HEK293 (cell line): ENCODE results near the gene BRD8.

ENCODE experiments used
- CTCF ChIA-PET: fragments of 350-600 bp; formaldehyde crosslinking; extraction: SDS; loops from one replicate; lab custom pipeline; 2021; ENCODE audit warnings: antibody characterized with exemption; lab: Yijun Ruan, JAX
- POLR2A ChIA-PET: fragments of 300-600 bp; formaldehyde crosslinking; extraction: SDS; loops from one replicate; lab custom pipeline; 2020; ENCODE audit warnings: antibody characterized with exemption, inconsistent platforms; lab: Yijun Ruan, JAX
- H3K27ac ChIP-seq: fragments of 200-500 bp; sonication (Bioruptor generic); 2 replicates; pipeline ENCODE4 v1.5.1; 2014; ENCODE audit warnings: low read depth, low read length, control low read depth, inconsistent platforms; ENCODE audit errors: extremely low read depth
- H3K36me3 ChIP-seq, 2 experiments: fragments of 200-500 bp in 1 of 2; sonication (Bioruptor generic) in 1 of 2; 1 replicate in 1 of 2; 2 replicates in 1 of 2; pipeline ENCODE4 v1.5.1; 2014 to 2017; ENCODE audit warnings: inconsistent platforms in 2 of 2, low read length in 2 of 2; ENCODE audit not compliant: control insufficient read depth in 2 of 2, insufficient read depth in 1 of 2
- H3K4me1 ChIP-seq: fragments of 200-500 bp; sonication (Bioruptor generic); 2 replicates; pipeline ENCODE4 v1.5.1; 2014; ENCODE audit warnings: mild to moderate bottlenecking, low read length, inconsistent platforms; ENCODE audit not compliant: control insufficient read depth, insufficient read depth
- H3K4me3 ChIP-seq: 2 replicates; pipeline ENCODE4 v1.5.1; 2011; ENCODE audit warnings: low read depth, mild to moderate bottlenecking, control low read depth, low read length, moderate library complexity
- H3K9me3 ChIP-seq: fragments of 200-500 bp; sonication (Bioruptor generic); 2 replicates; pipeline ENCODE4 v1.5.1; 2014; ENCODE audit warnings: low read depth, low read length, inconsistent platforms; ENCODE audit not compliant: control insufficient read depth, insufficient read depth
- EGR2 ChIP-seq: fragments of 450-650 bp; formaldehyde crosslinking; IDR thresholded peaks from 2 replicates; pipeline ENCODE4 v1.5.1; 2016; ENCODE audit warnings: low read depth, missing biosample characterization, missing genetic modification characterization
- GFI1B ChIP-seq: fragments of 450-650 bp; formaldehyde crosslinking; IDR thresholded peaks from 2 replicates; pipeline ENCODE4 v1.5.1; 2016; ENCODE audit warnings: missing biosample characterization, missing genetic modification characterization
- KLF8 ChIP-seq: fragments of 450-650 bp; formaldehyde crosslinking; IDR thresholded peaks from 2 replicates; pipeline ENCODE4 v1.5.1; 2016; ENCODE audit warnings: missing biosample characterization, missing genetic modification characterization
- OSR2 ChIP-seq: fragments of 450-650 bp; formaldehyde crosslinking; IDR thresholded peaks from 2 replicates; pipeline ENCODE4 v1.5.1; 2016; ENCODE audit warnings: missing biosample characterization, missing genetic modification characterization
- PRDM1 ChIP-seq: fragments of 450-650 bp; formaldehyde crosslinking; IDR thresholded peaks from 2 replicates; pipeline ENCODE4; 2016; ENCODE audit warnings: missing biosample characterization, missing genetic modification characterization
- SP3 ChIP-seq: fragments of 450-650 bp; formaldehyde crosslinking; IDR thresholded peaks from 2 replicates; pipeline ENCODE4 v1.5.1; 2016; ENCODE audit warnings: missing biosample characterization, missing genetic modification characterization
- TCF7L2 ChIP-seq: IDR thresholded peaks from 2 replicates; pipeline ENCODE4 v1.6.1; 2011; ENCODE audit warnings: low read depth, mild to moderate bottlenecking, inconsistent platforms, low read length, moderate library complexity, borderline replicate concordance
- YY2 ChIP-seq: fragments of 450-650 bp; formaldehyde crosslinking; IDR thresholded peaks from 2 replicates; pipeline ENCODE4 v1.5.1; 2016; ENCODE audit warnings: missing biosample characterization, missing genetic modification characterization
- ZBTB48 ChIP-seq: fragments of 450-650 bp; formaldehyde crosslinking; IDR thresholded peaks from 2 replicates; pipeline ENCODE4 v1.5.1; 2016; ENCODE audit warnings: missing biosample characterization, missing genetic modification characterization
- ZBTB8A ChIP-seq: fragments of 450-650 bp; formaldehyde crosslinking; IDR thresholded peaks from 2 replicates; pipeline ENCODE4 v1.5.1; 2016; ENCODE audit warnings: missing biosample characterization, missing genetic modification characterization
- ZEB2 ChIP-seq: fragments of 450-650 bp; formaldehyde crosslinking; IDR thresholded peaks from 2 replicates; pipeline ENCODE4 v1.5.1; 2016; ENCODE audit warnings: missing biosample characterization, missing genetic modification characterization
- ZNF2 ChIP-seq: fragments of 450-650 bp; formaldehyde crosslinking; IDR thresholded peaks from 2 replicates; pipeline ENCODE4 v1.5.1; 2016; ENCODE audit warnings: missing biosample characterization, missing genetic modification characterization
- ZNF473 ChIP-seq: fragments of 450-650 bp; formaldehyde crosslinking; IDR thresholded peaks from 2 replicates; pipeline ENCODE4 v1.5.1; 2017; ENCODE audit warnings: missing biosample characterization, missing genetic modification characterization
- ZNF561 ChIP-seq: fragments of 450-650 bp; IDR thresholded peaks from 2 replicates; pipeline ENCODE4 v1.5.1; 2018; ENCODE audit warnings: missing biosample characterization, missing genetic modification characterization, borderline replicate concordance
- ZNF664 ChIP-seq: fragments of 450-650 bp; formaldehyde crosslinking; IDR thresholded peaks from 2 replicates; pipeline ENCODE4 v1.5.1; 2016; ENCODE audit warnings: missing biosample characterization, missing genetic modification characterization
- ZNF670 ChIP-seq: fragments of 450-650 bp; formaldehyde crosslinking; IDR thresholded peaks from 2 replicates; pipeline ENCODE4 v1.5.1; 2016; ENCODE audit warnings: missing biosample characterization, missing genetic modification characterization, low read depth
- ZNF777 ChIP-seq: fragments of 450-650 bp; formaldehyde crosslinking; IDR thresholded peaks from 2 replicates; pipeline ENCODE4 v1.5.1; 2017; ENCODE audit warnings: missing biosample characterization, missing genetic modification characterization, borderline replicate concordance
- ZNF830 ChIP-seq: fragments of 450-650 bp; IDR thresholded peaks from 2 replicates; pipeline ENCODE4 v1.5.0; 2018; ENCODE audit warnings: missing biosample characterization, missing genetic modification characterization, low read depth, mild to moderate bottlenecking, moderate library complexity
- ZSCAN30 ChIP-seq: fragments of 450-650 bp; IDR thresholded peaks from 2 replicates; pipeline ENCODE4 v1.5.1; 2018; ENCODE audit warnings: missing biosample characterization, mild to moderate bottlenecking, missing genetic modification characterization, moderate library complexity
- ZXDB ChIP-seq: fragments of 450-650 bp; formaldehyde crosslinking; IDR thresholded peaks from 2 replicates; pipeline ENCODE4 v1.5.1; 2016; ENCODE audit warnings: missing biosample characterization, missing genetic modification characterization
- TF ChIP-seq, protein P1 (sequence below): fragments of 450-650 bp; formaldehyde crosslinking; IDR thresholded peaks from 2 replicates; pipeline ENCODE4 v1.5.1; 2016; ENCODE audit warnings: missing biosample characterization, missing genetic modification characterization
- TF ChIP-seq, protein P2 (sequence below): fragments of 450-650 bp; formaldehyde crosslinking; IDR thresholded peaks from 2 replicates; pipeline ENCODE4 v1.5.1; 2016; ENCODE audit warnings: missing biosample characterization, missing genetic modification characterization
- TF ChIP-seq, protein P3 (sequence below): sonication (generic); formaldehyde crosslinking; IDR thresholded peaks from 2 replicates; pipeline ENCODE4 v1.8.1; 2022; ENCODE audit warnings: mild to moderate bottlenecking, moderate library complexity, missing genetic modification reagents
- TF ChIP-seq, protein P4 (sequence below): fragments of 450-650 bp; formaldehyde crosslinking; IDR thresholded peaks from 2 replicates; pipeline ENCODE4 v1.5.1; 2017; ENCODE audit warnings: missing biosample characterization, missing genetic modification characterization
- TF ChIP-seq, protein P5 (sequence below): fragments of 450-650 bp; formaldehyde crosslinking; IDR thresholded peaks from 2 replicates; pipeline ENCODE4 v1.5.1; 2016; ENCODE audit warnings: missing biosample characterization, missing genetic modification characterization

The BRD8 gene

DNA sequence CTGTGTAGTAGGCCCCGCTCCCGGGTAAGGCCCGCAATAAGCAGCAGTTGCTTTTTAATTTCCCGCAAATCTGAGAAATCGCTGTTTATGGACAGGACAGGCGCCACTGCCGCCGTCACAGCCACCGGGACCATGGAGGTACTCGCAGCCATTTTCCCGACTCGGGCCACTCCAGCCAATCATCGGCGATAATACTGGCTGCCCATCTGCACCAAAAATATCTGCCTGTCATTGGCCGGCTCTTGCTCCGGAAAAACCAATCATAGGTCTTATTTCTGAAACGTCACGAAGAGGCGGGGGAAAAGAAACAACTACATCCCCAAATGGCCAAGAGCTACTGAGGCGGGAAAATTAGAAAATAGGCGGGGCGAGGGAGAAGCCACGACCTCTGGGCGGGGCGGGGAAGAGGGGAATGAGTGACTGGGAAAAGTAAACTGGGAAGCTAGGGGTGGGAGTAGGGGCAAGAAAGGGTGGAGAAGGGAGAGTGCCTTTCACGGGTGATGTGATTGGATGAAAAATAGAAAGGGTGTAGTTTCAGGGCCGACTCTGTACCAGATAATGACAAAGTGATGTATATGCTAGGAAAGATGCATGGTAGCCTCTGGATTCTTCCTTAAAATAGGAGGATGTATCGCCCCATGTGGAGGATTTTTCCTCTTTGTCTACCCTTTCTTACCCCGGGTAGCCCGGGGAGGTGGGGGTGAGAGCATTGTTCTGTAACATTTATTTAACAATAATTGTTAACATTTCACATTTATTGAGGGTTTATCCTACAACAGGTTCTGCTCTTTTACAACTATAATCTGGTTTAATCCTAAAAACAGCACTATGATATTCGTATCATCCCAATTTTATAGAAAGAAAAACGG lies 35.0 kb upstream of the BRD8 start, which contains the start of gene CDC23:
CDC23 (minus strand) TSS at position 163 of the 869 bp plus-strand sequence; CDS start at position 152, 11 bp downstream.
- CTCF ChIA-PET = interaction anchor here (0.6 to 1.8 kb wide), 9 partner anchors 10 to 1747 kb away, joined by 3 to 9 read pairs (median 5); no protein-coding TSS in a partner anchor
- peak within 1 kb of the TSS; percentile 77 for H3K27ac ChIP-seq
- H3K36me3 ChIP-seq = peaks cover 23 to 33% of the 10 kb centered on the region in 2 experiments
- peaks cover 7% of the 10 kb centered on the region; the same call in 1 of the 2 replicates for H3K4me1 ChIP-seq
- POLR2A ChIA-PET = interaction anchor here (0.6 to 2.6 kb wide), 22 partner anchors 12 to 1129 kb away, joined by 3 to 27 read pairs (median 4); partner anchors contain the start of genes BRD8, CDC25C, EGR1 and ETF1
- H3K4me3 ChIP-seq = peak within 1 kb of the TSS; percentile 94
- no peaks in the 10 kb centered on the region for H3K9me3 ChIP-seq
- TF ChIP-seq PRDM1 (tag by site-specific recombination) = peak; percentile 99
- no peak for TF ChIP-seq TCF7L2
- TF ChIP-seq YY2 (tag by site-specific recombination) = peak; percentile 93
- peak; percentile 2; the same call in 1 of the 2 replicates for TF ChIP-seq EGR2 (tag by site-specific recombination)
- TF ChIP-seq ZNF2 (tag by site-specific recombination) = peak; percentile 18; the same call in 1 of the 2 replicates
- TF ChIP-seq ZEB2 = 0 out of 2 replicates have a peak, but pooled peaks have one; percentile 8
- TF ChIP-seq, protein P1, sequence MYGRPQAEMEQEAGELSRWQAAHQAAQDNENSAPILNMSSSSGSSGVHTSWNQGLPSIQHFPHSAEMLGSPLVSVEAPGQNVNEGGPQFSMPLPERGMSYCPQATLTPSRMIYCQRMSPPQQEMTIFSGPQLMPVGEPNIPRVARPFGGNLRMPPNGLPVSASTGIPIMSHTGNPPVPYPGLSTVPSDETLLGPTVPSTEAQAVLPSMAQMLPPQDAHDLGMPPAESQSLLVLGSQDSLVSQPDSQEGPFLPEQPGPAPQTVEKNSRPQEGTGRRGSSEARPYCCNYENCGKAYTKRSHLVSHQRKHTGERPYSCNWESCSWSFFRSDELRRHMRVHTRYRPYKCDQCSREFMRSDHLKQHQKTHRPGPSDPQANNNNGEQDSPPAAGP (tag by site-specific recombination) = no peak
- peak; percentile 64; the same call in 1 of the 2 replicates for TF ChIP-seq ZNF664 (tag by site-specific recombination)
- no peak for TF ChIP-seq ZNF830 (tag by site-specific recombination)
- TF ChIP-seq GFI1B = no peak
- TF ChIP-seq KLF8 = peak; percentile 93
- TF ChIP-seq ZBTB48 = peak; percentile 50
- TF ChIP-seq, protein P2, sequence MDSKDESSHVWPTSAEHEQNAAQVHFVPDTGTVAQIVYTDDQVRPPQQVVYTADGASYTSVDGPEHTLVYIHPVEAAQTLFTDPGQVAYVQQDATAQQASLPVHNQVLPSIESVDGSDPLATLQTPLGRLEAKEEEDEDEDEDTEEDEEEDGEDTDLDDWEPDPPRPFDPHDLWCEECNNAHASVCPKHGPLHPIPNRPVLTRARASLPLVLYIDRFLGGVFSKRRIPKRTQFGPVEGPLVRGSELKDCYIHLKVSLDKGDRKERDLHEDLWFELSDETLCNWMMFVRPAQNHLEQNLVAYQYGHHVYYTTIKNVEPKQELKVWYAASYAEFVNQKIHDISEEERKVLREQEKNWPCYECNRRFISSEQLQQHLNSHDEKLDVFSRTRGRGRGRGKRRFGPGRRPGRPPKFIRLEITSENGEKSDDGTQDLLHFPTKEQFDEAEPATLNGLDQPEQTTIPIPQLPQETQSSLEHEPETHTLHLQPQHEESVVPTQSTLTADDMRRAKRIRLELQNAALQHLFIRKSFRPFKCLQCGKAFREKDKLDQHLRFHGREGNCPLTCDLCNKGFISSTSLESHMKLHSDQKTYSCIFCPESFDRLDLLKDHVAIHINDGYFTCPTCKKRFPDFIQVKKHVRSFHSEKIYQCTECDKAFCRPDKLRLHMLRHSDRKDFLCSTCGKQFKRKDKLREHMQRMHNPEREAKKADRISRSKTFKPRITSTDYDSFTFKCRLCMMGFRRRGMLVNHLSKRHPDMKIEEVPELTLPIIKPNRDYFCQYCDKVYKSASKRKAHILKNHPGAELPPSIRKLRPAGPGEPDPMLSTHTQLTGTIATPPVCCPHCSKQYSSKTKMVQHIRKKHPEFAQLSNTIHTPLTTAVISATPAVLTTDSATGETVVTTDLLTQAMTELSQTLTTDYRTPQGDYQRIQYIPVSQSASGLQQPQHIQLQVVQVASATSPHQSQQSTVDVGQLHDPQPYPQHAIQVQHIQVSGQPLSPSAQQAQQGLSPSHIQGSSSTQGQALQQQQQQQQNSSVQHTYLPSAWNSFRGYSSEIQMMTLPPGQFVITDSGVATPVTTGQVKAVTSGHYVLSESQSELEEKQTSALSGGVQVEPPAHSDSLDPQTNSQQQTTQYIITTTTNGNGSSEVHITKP (tag by site-specific recombination) = peak; percentile 99
- TF ChIP-seq SP3 = peak; percentile 97
- TF ChIP-seq ZNF670 (tag by site-specific recombination) = no peak
- TF ChIP-seq ZBTB8A (tag by site-specific recombination) = peak; percentile 79
- TF ChIP-seq, protein P3, sequence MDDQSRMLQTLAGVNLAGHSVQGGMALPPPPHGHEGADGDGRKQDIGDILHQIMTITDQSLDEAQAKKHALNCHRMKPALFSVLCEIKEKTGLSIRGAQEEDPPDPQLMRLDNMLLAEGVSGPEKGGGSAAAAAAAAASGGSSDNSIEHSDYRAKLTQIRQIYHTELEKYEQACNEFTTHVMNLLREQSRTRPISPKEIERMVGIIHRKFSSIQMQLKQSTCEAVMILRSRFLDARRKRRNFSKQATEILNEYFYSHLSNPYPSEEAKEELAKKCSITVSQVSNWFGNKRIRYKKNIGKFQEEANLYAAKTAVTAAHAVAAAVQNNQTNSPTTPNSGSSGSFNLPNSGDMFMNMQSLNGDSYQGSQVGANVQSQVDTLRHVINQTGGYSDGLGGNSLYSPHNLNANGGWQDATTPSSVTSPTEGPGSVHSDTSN = no peak
- TF ChIP-seq ZXDB (tag by site-specific recombination) = peak; percentile 68; the same call in 1 of the 2 replicates
- 0 out of 2 replicates have a peak, but pooled peaks have one; percentile 47 for TF ChIP-seq ZSCAN30 (tag by site-specific recombination)
- 0 out of 2 replicates have a peak, but pooled peaks have one; percentile 51 for TF ChIP-seq OSR2 (tag by site-specific recombination)
- no peak for TF ChIP-seq ZNF473 (tag by site-specific recombination)
- TF ChIP-seq, protein P4, sequence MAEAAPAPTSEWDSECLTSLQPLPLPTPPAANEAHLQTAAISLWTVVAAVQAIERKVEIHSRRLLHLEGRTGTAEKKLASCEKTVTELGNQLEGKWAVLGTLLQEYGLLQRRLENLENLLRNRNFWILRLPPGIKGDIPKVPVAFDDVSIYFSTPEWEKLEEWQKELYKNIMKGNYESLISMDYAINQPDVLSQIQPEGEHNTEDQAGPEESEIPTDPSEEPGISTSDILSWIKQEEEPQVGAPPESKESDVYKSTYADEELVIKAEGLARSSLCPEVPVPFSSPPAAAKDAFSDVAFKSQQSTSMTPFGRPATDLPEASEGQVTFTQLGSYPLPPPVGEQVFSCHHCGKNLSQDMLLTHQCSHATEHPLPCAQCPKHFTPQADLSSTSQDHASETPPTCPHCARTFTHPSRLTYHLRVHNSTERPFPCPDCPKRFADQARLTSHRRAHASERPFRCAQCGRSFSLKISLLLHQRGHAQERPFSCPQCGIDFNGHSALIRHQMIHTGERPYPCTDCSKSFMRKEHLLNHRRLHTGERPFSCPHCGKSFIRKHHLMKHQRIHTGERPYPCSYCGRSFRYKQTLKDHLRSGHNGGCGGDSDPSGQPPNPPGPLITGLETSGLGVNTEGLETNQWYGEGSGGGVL (tag by site-specific recombination) = peak; percentile 54
- TF ChIP-seq ZNF777 (tag by site-specific recombination) = no peak
- TF ChIP-seq, protein P5, sequence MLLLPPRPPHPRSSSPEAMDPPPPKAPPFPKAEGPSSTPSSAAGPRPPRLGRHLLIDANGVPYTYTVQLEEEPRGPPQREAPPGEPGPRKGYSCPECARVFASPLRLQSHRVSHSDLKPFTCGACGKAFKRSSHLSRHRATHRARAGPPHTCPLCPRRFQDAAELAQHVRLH (tag by site-specific recombination) = peak; percentile 87
- TF ChIP-seq ZNF561 (tag by site-specific recombination) = no peak; the same call in none of the 2 replicates
